DND-41 (cell line): ENCODE measurements around the gene AP4M1.

Experiments
- EZH2 ChIP-seq: IDR thresholded peaks from 3 replicates; pipeline ENCODE4 v1.6.1; 2012; ENCODE audit warnings: borderline replicate concordance, low read depth, mild to moderate bottlenecking, moderate library complexity, low read length, inconsistent platforms; ENCODE audit not compliant: severe bottlenecking
- TF ChIP-seq, protein P1 (sequence below): IDR thresholded peaks from 2 replicates; pipeline ENCODE4 v1.5.1; 2012; ENCODE audit warnings: borderline replicate concordance, low read length, moderate library complexity, mild to moderate bottlenecking; ENCODE audit not compliant: poor library complexity, severe bottlenecking; ENCODE audit errors: extremely low read depth

DNA sequence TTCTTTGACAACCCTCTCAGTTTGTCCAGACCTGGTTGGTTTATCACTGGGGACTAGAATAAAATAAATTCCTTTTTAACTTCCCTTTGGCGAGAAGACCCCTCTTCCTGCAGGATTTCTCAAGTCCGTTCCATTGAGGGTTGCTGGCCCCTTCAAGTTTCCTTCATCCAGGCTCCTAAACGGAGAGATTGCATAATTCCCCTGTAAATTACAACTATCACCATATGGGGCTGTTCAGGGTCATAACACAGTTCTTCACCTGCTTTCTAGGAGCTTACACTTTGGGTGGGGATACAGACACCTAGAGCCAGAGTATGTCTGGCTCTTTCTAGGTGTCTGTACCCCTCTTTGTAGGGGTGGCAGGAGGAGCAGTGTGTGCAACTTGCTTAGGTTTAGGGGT lies 15.9 kb upstream of the AP4M1 start:
- TF ChIP-seq, protein P1, sequence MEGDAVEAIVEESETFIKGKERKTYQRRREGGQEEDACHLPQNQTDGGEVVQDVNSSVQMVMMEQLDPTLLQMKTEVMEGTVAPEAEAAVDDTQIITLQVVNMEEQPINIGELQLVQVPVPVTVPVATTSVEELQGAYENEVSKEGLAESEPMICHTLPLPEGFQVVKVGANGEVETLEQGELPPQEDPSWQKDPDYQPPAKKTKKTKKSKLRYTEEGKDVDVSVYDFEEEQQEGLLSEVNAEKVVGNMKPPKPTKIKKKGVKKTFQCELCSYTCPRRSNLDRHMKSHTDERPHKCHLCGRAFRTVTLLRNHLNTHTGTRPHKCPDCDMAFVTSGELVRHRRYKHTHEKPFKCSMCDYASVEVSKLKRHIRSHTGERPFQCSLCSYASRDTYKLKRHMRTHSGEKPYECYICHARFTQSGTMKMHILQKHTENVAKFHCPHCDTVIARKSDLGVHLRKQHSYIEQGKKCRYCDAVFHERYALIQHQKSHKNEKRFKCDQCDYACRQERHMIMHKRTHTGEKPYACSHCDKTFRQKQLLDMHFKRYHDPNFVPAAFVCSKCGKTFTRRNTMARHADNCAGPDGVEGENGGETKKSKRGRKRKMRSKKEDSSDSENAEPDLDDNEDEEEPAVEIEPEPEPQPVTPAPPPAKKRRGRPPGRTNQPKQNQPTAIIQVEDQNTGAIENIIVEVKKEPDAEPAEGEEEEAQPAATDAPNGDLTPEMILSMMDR = no peak
- TF ChIP-seq EZH2 = no peak
